ENCODE data around the gene ARSI.

DNA sequence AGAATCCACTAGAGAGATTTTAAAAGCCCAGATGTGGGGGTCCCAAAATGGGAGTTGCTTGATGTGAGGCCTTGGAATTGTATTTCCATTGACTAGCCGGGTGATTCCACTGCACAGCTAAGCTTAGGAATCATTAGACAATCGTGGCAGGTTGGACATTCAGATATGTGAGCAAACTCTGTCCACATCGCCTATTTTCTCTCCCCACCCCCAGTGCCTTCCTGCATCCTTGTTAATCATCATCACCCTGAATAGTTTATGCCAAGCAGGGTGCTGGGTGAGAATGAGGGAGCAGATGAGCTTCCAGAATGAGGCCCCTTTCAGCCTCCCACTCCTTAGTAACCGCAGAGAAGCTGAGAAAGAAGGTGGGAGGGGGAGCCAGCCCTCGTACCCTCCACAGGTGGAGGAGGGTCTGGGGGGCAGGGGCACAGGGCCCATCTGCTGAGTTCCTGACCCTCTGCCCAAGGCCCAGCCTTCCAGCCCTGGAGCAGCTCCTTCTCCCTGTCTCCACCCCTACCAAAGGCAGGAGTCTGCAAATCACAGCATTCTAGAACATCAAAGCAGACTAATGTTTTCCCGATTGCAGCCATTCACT, 47.1 kb upstream of the ARSI start:
- TF ChIP-seq, protein P1, sequence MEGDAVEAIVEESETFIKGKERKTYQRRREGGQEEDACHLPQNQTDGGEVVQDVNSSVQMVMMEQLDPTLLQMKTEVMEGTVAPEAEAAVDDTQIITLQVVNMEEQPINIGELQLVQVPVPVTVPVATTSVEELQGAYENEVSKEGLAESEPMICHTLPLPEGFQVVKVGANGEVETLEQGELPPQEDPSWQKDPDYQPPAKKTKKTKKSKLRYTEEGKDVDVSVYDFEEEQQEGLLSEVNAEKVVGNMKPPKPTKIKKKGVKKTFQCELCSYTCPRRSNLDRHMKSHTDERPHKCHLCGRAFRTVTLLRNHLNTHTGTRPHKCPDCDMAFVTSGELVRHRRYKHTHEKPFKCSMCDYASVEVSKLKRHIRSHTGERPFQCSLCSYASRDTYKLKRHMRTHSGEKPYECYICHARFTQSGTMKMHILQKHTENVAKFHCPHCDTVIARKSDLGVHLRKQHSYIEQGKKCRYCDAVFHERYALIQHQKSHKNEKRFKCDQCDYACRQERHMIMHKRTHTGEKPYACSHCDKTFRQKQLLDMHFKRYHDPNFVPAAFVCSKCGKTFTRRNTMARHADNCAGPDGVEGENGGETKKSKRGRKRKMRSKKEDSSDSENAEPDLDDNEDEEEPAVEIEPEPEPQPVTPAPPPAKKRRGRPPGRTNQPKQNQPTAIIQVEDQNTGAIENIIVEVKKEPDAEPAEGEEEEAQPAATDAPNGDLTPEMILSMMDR (IDR thresholded peaks at IDR 0.05) = no peak
- TF ChIP-seq POLR2A (IDR thresholded peaks at IDR 0.05) = no peak
